ENCODE data around the gene PDE5A.
"Not testable (repeated sequence)": the region's sequence is repeated elsewhere in the genome, so short reads cannot be mapped to it uniquely, and the experiment has no call there.

Gene PDE5A

DNA sequence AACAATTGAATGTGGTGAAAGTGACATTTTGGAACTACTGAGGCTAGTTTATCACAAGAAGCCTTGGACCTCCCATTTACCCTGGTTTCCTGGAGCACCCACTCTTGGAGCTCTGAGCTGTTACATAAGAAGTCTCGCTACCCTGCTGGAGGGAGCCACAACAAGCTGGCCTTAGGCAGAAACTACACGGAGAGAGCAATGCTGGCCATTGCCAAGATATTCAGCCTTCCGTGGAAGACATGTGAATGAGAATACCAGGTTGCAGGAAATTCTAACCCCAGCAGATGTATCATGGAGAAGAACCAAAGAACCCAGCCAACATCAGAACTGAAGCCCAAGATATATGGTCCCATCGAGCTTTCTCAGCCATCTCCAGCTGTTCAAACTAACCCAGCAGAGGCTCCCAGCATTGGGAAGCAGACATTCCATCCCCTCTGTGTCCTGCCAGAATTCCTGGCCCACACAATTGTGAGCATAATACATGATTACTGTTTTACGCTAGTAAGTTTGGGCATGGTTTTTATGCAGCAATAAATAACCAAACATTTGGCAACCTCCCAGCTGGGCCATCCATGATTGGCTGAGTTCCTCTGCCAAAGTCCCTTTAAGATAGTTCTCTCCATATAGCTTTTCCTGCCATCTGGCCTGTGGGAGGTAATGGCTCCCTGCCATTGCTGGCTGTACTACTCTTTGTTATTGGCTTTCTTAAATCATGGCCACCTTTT lies 17.9 kb upstream of the PDE5A start:
- no peak for DNase-seq (ENCODE audit: low read depth in 1 of 2, low spot score in 1 of 2)

- no peak for DNase-seq (ENCODE audit: low read depth in 1 of 2, low spot score in 1 of 2)
Observed at GRCh38 chr4:119643306-119644042, 14.9 kb upstream of the PDE5A start.

GRCh38 chr4:119641765-119642164 lies 13.2 kb upstream of the PDE5A start:
- no peak for DNase-seq (ENCODE audit: low read depth in 1 of 2, low spot score in 1 of 2)

DNA sequence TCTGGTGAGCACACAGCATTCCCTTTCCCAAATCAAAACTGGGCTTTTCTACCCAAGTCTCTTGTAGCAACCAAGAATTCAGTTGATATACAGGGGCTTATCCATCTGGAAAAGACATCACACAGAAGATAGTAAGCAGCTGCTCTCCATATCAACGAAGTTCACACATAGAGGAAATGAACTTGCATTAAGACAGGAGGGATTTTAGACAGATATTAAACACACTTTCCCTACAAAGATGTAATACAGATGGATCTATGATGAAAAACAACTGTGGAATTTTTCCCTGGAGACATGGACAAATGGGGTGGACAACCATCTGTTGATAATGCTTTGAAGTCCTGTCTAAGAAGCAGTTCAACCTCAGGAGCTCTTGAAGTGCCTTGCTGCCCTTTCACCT lies 9.8 kb upstream of the PDE5A start:
- no peak for DNase-seq (ENCODE audit: low read depth in 1 of 2, low spot score in 1 of 2)

DNA sequence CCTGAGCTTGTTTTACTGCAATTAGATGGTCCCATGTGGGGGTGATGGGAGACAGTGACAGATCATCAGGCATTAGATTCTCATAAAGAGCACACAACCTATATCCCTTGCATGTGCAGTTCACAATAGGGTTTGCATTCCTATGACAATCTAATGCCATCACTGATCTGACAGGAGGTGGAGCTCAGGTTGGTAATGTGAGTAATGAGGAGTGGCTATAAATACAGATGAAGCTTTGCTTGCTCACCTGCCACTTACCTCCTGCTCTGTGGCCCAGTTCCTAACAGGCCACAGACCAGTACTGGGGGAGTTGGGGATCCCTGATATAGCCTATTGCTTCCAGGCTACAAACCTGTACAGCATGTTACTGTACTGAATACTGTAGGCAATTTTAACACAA lies 8.2 kb upstream of the PDE5A start:
- DNase-seq (ENCODE audit: low read depth in 1 of 2, low spot score in 1 of 2): not testable (repeated sequence)

- DNase-seq (ENCODE audit: low read depth in 1 of 2, low spot score in 1 of 2): no peak
Observed at GRCh38 chr4:119632216-119632615, 3.6 kb upstream of the PDE5A start.

GRCh38 chr4:119629142-119629471 lies 503 bp upstream of the PDE5A start:
- no peak for DNase-seq (ENCODE audit: low read depth in 1 of 2, low spot score in 1 of 2)

GRCh38 chr4:119627267-119628255 lies 1.0 kb downstream of the PDE5A start:
- DNase-seq (ENCODE audit: low read depth in 1 of 2, low spot score in 1 of 2): peak; percentile 9 to 52

GRCh38 chr4:119626943-119627266 lies 1.7 kb downstream of the PDE5A start:
- no peak for DNase-seq (ENCODE audit: low read depth in 1 of 2, low spot score in 1 of 2)

DNA sequence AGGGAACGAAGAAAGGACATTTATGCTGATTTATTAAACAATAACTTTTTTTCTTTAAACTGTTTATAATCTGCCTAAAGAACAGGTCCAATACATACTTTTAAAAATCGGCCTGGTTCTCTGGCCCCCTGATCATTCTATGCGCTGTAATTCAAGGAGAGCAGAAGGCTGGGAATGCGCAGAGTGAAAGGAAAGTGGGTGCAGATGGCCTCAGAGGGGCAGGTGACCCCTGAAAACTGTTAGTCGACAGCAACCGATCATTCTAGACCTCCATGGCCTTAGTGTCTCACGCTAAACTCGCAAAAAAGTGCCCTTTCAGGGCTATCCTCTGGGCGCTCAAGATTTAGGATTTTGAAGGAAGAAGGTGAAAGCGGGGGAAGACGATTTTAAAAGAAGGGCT lies 2.2 kb downstream of the PDE5A start:
- DNase-seq (ENCODE audit: low read depth in 1 of 2, low spot score in 1 of 2): no peak

DNA sequence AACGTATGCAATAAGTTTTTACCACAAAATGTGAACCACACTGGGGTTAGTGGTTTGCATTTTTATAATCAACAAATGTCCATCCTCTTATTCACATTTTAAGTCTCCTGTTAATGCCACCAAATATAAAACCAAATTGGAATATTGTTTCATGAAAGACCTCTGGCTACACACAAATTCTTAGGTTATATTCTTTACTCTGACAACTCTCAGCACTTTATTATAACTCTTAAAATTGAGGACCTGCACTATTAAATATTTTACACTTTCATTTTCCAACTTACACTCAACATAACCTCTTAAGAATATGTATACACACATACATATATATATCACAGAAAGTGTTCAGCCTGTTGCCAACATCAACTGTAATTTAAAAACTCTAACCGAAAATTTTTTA lies 2.8 kb downstream of the PDE5A start:
- DNase-seq (ENCODE audit: low read depth in 1 of 2, low spot score in 1 of 2): no peak

DNA sequence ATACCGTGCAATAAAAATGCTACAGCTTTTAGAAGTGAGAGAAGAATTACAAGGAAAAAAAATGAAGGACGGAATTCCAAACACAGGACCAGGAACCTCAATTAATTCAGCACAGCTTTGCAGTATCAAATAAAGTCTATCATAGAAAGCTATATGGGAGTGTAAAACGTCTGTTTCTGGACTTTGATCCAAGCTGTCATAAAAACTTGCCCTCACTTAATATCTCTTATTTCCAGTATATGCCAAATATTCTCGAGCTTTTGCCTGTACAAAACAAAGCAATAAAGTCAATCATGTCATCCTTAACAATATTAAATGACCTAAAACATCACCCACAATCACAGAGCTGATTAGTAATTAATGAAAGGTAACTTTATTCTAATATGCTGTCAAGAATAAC lies 4.2 kb downstream of the PDE5A start:
- DNase-seq (ENCODE audit: low read depth in 1 of 2, low spot score in 1 of 2): no peak

DNA sequence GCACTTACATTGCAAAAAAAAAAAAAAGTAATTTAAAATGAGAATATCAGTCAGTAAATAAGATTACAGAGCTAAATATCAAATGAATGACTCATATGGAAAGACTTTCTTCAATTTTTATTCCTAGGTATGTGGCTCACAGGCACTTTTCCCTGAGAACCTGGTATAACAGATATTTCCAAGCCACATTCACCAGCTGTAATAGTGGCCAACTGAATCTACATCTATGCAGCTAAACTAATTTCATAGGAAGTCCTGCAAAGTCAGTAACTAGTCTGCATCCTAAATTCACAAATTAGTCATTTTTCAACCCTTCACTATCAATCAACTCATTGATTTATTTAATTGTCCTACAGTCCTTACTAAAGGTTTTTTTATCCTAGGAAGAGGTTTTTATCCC lies 5.6 kb downstream of the PDE5A start:
- no peak for DNase-seq (ENCODE audit: low read depth in 1 of 2, low spot score in 1 of 2)

DNA sequence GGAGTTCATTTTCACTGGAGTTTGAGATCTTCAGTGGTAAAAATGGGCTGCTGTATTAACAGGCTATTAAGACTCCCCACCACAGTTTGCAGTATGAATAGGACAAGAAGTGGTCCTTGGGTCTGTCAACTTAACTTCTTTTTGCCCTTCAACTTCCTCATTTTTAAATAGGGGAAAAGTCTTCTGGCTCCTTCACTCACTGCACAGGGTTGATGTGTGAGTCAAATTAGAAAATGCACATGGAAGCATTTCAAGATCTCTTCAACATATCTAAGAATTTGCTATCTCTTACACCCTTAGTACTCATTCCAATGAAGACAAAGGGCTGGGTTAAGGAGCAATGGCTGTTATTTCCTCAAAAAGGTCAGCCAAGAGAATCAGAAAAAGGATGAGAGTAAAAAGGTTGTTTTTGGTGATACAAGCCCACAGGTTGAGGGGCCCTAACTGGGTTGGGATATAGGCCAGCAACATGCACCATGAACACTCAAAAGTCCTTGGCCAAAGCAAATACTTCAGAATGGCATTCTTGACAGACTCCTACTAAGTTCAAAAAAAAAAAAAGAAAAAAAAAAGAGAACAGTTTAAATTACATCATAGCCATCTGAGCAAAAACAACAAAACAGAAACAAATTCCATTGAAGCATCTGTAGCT lies 13.4 kb downstream of the PDE5A start:
- DNase-seq (ENCODE audit: low read depth in 1 of 2, low spot score in 1 of 2): no peak

GRCh38 chr4:119604266-119604665 lies 24.3 kb downstream of the PDE5A start:
- DNase-seq (ENCODE audit: low read depth in 1 of 2, low spot score in 1 of 2): no peak

DNA sequence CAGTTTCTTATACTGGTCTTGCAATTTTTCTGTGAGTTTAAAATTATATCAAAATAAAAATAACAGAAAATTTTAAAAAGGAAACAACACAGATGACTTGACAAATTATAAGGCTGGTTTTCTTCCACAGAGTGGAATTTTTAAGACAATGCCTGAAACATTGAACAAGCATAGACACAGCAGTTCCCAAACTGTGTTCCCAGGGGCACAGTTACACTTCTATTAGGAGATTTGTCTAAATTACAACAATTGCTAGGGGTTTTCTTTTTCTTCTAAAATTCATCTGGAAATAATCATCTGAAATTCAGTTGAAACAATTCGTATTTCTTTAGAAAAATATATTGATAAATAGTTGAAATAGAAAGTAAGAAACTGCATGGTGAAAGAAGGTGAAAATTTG lies 26.2 kb downstream of the PDE5A start:
- no peak for DNase-seq (ENCODE audit: low read depth in 1 of 2, low spot score in 1 of 2)

DNA sequence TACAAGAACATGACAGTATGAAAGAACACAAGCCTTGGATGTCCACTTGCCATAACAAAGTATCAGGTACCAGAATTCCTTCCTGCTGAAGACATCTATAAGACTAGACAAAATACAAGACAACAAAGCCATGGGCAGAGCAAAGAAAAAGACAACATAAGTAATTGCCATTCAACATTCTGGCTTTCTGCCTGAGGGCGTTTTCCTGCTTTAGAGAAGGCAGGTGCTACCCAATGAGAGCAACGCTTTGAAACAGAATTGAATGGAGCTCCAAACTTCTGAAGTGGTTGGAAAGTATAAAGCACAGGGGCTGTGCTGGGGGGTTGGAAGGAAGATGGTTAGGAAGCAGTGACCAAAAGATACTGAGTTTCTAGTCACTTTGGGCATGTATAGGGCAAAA lies 30.1 kb downstream of the PDE5A start:
- DNase-seq (ENCODE audit: low read depth in 1 of 2, low spot score in 1 of 2): no peak

- DNase-seq (ENCODE audit: low read depth in 1 of 2, low spot score in 1 of 2): no peak
Observed at GRCh38 chr4:119597377-119597776, 31.2 kb downstream of the PDE5A start.

DNA sequence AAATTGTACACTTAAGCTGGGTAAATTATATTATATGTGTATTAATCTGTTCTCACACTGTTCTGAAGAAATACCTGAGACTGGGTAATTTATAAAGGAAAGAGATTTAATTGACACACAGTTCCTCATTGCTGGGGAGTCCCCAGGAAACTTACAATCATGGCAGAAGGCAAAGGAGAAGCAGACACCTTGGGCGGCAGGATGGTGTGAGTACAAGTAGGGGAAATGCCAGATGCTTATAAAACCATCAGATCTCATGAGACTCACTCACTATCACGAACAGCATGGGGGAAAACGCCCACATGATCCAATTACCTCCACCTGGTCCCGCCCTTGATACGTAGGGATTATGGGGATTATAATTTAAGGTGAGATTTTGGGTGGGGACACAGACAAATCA lies 34.9 kb downstream of the PDE5A start:
- DNase-seq (ENCODE audit: low read depth in 1 of 2, low spot score in 1 of 2): no peak

GRCh38 chr4:119592830-119593229 lies 35.8 kb downstream of the PDE5A start:
- DNase-seq (ENCODE audit: low read depth in 1 of 2, low spot score in 1 of 2): no peak

DNA sequence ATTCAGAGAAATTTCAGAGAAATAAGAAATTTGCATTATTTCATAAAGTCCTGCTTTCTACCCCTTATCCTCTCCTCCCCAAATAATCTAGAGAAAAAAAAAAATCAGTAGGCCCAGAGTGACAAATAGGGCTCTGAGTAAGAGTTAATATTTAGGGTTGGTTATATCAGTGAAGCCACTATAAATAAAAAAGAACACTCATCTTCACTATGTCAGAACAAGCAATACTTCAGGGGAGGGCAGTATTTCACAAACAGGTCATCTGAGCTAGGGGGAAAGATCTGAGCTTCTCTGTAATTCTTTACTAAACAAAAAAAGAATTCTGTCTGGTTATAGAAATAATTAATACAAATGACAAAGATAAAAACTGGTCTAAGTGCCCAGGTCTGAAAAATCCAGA lies 39.4 kb downstream of the PDE5A start:
- no peak for DNase-seq (ENCODE audit: low read depth in 1 of 2, low spot score in 1 of 2)

All from stimulated activated CD4-positive, alpha-beta T cell treated with anti-CD3 and anti-CD28 coated beads, Interleukin-15, amount 100 ng/mL, for 1 hour (primary cell).